GM11168 (cell line): Measurements from ENCODE around the gene THRB.

ENCODE experiments used
- in situ Hi-C: fragments of 300-500 bp; cut with MboI; formaldehyde crosslinking; loops from one replicate; pipeline ENCODE4 v1.12.0; 2022; ENCODE audit warnings: low sequenced_read_pairs; ENCODE audit not compliant: unreplicated experiment

THRB gene

GRCh38 chr3:24360957-24361356 is 133.7 kb downstream of the THRB start:
- in situ Hi-C loops, result no loop called here

- in situ Hi-C loops, result no loop called here
These were observed 134.8 kb downstream of the THRB start for GRCh38 chr3:24359645-24360462.

GRCh38 chr3:24359102-24359501 is 135.5 kb downstream of the THRB start:
- in situ Hi-C loops, result no loop called here

GRCh38 chr3:24357635-24358034 is 137.0 kb downstream of the THRB start:
- in situ Hi-C loops, result no loop called here

- in situ Hi-C loops, result no loop called here
These were observed 138.8 kb downstream of the THRB start for GRCh38 chr3:24355806-24356205.

GRCh38 chr3:24354230-24354629 is 140.4 kb downstream of the THRB start:
- in situ Hi-C loops, result no loop called here

GRCh38 chr3:24352893-24353553 is 141.6 kb downstream of the THRB start:
- in situ Hi-C loops, result no loop called here

GRCh38 chr3:24351779-24352469 is 142.7 kb downstream of the THRB start:
- in situ Hi-C loops, result no loop called here

GRCh38 chr3:24349367-24350019 is 145.2 kb downstream of the THRB start:
- in situ Hi-C loops, result no loop called here

GRCh38 chr3:24348348-24348747 is 146.3 kb downstream of the THRB start:
- in situ Hi-C loops, result no loop called here

- in situ Hi-C loops, result no loop called here
These were observed 149.7 kb downstream of the THRB start for GRCh38 chr3:24344784-24345439.

GRCh38 chr3:24343084-24343783 is 151.4 kb downstream of the THRB start:
- in situ Hi-C loops, result no loop called here

- in situ Hi-C loops, result no loop called here
These were observed 152.4 kb downstream of the THRB start for GRCh38 chr3:24342275-24342674.

GRCh38 chr3:24341668-24342067 is 153.0 kb downstream of the THRB start:
- in situ Hi-C loops, result no loop called here

GRCh38 chr3:24340966-24341365 is 153.7 kb downstream of the THRB start:
- in situ Hi-C loops, result no loop called here

GRCh38 chr3:24340161-24340560 is 154.5 kb downstream of the THRB start:
- in situ Hi-C loops, result no loop called here

GRCh38 chr3:24339266-24339825 is 155.3 kb downstream of the THRB start:
- in situ Hi-C loops, result no loop called here

GRCh38 chr3:24338409-24339130 is 156.1 kb downstream of the THRB start:
- in situ Hi-C loops, result no loop called here

GRCh38 chr3:24336101-24336500 is 158.5 kb downstream of the THRB start:
- in situ Hi-C loops, result no loop called here
